NCI-H2171 (cell line): ENCODE measurements around the gene PPP1R14C.

Source experiments
- DNase-seq: peaks from one replicate; lab custom pipeline; 2025; lab: John Stamatoyannopoulos, UW

The PPP1R14C gene

GRCh38 chr6:150271501-150272263 lies 128.8 kb downstream of the PPP1R14C start:
- no peak for DNase-seq

DNA sequence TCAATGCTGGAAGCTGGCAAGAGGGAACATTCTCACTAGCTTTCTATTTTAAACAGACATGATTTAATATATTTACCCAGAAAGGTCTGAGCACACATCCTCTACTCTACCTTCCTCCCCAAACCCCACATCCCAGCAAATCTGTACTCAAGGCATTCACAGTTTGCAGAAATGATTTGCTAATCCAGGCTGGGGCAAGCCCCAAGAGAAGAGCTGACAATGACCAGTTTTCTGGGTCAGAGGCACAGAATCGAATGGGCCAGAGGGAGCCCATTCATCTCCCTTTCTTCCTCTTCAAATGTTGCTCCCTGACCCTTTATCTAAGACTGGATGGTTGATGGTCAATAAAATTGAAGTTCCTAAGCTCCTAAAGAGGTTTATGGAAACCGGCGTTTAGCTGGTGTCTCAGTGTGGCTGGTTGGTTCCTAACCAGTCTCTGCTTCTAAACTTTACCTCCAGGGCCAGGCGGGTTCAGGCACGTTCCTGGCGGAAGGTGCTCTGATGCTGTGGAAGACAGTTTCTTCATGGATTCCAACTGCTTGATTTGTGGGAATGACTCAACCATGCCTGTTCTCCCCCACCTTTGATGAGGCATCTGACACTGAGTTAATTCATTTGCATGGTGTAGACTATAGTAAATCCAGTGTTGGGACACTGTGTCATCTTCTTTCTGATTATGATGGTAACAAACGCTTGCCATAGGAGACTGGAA lies 129.6 kb downstream of the PPP1R14C start:
- DNase-seq: no peak

- no peak for DNase-seq
Measured at GRCh38 chr6:150272976-150273315, 130.1 kb downstream of the PPP1R14C start.

GRCh38 chr6:150273457-150274309 lies 130.8 kb downstream of the PPP1R14C start:
- no peak for DNase-seq

GRCh38 chr6:150275489-150275888 lies 132.6 kb downstream of the PPP1R14C start:
- DNase-seq: no peak

DNA sequence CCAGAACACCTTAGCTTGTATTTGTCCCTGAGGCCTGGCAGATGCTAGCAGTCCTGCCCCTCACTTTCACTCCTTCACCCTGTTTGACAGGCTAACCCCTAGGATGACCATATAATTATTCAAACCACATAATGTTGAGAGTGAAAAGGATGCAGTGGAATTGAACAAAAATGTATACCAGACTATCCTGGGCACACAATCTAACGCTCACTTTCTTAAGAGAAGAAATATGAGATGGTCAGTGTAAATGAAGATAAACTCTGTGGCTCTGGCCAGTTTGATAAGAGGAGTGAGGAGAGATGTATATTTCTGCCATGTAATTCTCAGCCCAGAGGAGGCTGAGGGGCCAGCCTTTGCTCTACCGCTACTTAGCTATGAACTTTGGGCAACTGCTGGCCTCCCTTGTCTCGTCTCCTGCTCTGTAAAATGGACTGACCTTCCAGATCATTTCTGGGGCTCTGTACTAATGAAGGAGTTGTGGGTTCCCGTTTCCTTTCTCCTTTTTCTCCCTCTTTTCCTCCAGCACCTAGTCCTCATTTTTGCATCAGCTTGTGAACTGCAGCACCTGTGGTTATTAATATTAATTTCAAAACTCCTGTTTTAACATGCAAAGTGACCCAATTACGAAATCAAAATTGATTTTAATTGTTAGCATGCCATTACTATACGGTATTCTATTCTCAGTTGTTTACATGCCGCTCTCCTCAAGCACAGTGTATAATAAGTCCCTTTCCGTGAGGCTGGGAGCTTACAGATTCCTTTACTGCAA lies 133.5 kb downstream of the PPP1R14C start:
- no peak for DNase-seq

DNA sequence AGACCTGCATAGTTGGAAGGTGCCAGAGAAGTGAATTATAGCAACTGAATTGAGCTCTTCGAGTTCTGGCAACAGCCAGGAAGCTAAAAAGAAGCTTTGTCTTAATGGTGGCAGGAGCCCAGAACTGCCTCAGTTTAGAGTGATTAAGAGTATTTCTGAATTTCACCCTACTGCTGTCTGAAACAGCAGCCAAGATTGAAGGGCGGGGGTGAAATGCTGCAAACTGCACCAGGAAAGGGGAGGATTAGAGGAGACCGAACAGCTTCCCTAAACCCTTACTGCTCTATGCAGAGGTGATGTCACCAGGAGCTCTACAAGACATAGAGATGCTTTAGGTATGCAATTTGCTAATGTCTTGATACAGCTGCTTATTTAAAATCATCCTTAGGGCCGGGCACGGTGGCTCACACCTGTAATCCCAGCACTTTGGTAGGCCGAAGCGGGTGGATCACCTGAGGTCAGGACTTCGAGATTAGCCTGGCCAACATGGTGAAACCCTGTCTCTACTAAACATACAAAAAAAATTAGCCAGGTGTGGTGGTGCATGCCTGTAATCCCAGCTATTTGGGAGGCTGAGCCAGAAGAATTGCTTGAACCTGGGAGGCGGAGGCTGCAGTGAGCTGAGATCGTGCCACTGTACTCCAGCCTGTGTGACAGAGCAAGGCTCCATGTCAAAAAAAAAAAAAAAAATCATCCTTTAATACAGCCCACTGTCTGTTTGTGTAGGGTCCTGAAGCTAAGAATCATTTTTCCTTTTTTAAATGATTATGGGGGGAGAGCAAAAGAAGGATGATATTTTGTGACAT lies 134.3 kb downstream of the PPP1R14C start:
- no peak for DNase-seq

- DNase-seq: no peak
Measured at GRCh38 chr6:150279533-150279932, 136.7 kb downstream of the PPP1R14C start.

DNA sequence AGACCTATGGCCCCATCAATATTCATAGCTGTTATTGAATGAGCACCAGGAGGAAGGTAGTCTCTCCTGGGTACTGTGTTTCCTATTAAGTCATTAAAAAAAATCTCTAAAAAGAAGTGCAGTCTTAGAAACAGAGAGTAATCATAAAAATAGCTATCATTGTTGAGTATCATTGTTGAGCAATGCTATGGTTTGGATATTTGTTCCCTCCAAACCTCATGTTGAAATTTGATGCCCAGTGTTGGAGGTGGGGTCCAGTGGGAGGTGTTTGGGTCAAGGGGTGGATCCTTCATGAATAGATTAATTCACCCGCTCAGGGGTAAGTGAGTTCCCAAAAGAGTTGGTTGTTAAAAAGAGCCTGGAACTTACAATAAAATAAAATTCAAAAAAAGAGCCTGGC lies 137.9 kb downstream of the PPP1R14C start:
- DNase-seq: no peak

DNA sequence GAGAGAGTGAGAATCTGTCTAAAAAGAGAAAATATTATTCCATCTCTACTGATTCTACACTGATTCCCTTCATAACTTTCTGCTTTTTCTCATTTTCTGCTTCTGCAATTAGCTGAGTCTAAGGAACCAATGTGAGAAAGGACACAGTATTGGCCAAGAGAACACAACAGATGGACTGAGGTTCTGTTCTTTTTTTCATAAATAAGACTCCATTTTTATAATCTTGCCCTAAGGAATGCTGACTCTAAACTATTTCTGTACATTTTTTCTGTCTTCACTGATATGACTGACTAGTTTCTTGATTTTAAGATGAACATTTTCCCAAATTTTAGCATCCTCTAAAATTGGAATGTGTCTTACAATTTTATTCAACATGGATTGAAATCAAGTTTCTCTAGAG lies 138.9 kb downstream of the PPP1R14C start:
- no peak for DNase-seq

GRCh38 chr6:150282806-150283205 lies 140.0 kb downstream of the PPP1R14C start:
- no peak for DNase-seq

DNA sequence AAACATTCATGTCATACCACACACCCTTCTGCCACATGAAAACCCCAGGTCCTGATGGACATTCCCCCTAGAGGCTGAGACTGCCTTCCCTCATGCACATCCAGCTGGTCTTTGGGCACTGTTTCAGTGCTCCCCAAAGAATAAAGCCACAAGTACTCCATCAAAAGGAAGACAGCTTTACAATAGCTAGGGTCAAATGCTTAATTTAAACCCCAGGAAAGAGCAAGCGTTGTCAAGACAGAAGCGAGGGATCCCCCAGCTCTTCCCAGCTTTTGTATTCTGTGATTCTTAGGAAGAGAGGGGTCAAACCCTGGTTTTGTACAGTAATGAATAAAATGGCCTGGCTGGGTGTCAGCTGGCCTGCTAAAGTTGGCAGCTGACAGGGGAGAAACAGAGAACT lies 143.6 kb downstream of the PPP1R14C start:
- DNase-seq: no peak

- DNase-seq: no peak
Measured at GRCh38 chr6:150286912-150287311, 144.1 kb downstream of the PPP1R14C start.

DNA sequence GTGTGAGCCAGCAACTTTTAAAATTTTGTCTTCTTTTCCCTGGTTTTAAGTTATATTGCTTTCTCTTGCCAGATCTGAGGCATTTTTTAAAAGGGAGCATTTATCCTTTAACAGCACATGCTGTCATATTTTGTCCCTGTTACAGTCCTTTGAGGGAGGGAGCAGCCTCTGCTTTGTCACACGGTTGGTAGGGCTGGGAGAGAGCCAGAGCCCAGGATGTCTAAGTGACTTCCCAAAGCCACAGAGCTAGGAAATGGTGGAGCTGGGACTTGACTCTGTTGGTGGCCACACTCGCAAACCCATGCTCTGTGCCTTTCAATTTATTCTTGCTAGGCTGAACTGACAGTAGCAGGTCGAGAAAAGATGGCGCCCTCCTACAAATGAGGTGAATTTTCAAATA lies 145.6 kb downstream of the PPP1R14C start:
- DNase-seq: no peak

DNA sequence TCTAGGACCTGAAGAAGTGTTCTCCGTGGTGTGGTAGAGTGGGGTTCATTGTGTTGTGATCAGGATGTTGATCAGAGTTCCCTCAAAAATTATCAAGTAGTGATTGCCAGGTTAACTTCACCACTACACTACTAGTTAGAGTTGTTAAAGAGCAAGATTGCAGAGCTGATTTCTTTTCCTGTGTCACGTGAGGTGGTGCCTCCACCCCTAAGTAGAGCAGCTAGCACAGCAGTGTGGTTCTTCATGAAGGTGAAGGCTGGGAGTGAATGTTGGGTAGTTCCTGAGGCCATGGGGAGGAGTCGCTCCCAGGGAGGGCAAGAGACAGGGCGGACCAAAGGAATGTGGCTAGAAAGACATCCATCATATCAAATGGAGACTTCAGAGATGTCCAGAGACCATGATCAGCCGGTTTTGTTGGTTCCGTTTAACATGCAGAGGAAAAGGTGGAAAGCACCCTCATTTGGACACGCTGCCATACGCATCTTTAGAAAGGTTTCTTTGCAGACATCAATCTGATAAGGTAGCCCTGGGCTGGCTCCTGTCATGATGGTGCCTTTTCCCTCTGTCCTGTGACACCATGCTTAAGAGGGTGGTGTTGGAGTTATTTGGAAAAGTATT lies 146.7 kb downstream of the PPP1R14C start:
- DNase-seq: no peak

DNA sequence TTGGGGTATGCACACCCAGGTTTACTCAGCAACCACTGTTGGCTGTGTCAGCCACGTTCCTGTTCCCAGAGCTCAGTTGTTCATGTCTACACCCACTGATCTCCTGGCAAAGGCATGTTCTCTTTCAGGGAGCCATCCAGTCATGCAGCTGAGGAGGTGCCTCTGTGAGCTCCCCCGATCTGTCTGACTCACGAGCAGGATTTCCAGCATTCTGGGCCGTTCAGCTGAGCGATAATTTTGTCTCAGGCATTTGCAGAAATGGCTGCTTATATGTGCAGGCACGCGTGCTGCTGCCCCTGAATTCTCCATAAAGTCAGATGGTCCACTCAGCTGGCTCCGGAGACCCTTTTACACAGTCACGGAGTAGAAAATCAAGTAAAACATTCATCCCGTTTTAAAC lies 147.6 kb downstream of the PPP1R14C start:
- DNase-seq: no peak

- no peak for DNase-seq
Measured at GRCh38 chr6:150291968-150292710, 149.3 kb downstream of the PPP1R14C start.

GRCh38 chr6:150293019-150293418 lies 150.2 kb downstream of the PPP1R14C start:
- DNase-seq: no peak

- DNase-seq: no peak
Measured at GRCh38 chr6:150293423-150294173, 150.8 kb downstream of the PPP1R14C start.
